ENCODE data around the gene LAGE3. TPM values are rescaled to one million over a fixed set of nuclear protein-coding genes. Genes with fewer than 3 reads are reported as not detected.

Gene LAGE3
- total and polyA plus RNA-seq, 2 experiments from 2014 or later, result 71.2 to 71.4 TPM

- Histone ChIP-seq H3K4me1 (ENCODE audit: low read depth) (no peaks in the 10 kb centered on the region), H3K27me3 (no peaks in the 10 kb centered on the region), H3K36me3 (no peaks in the 10 kb centered on the region), H3K27ac (no peak overlapping the region), H3K4me3 (no peak overlapping the region), H3K9me3 (ENCODE audit: low read depth) (no peaks in the 10 kb centered on the region)
- TF ChIP-seq CTCF (IDR thresholded peaks at IDR 0.05; ENCODE audit: low read depth, low read length), result no peak
- no peak for DNase-seq (ENCODE audit: low read depth in 1 of 2, low spot score in 1 of 2)
Measured at GRCh38 chrX:154495472-154495922, 16.4 kb upstream of the LAGE3 start.

GRCh38 chrX:154494715-154495114 is 15.6 kb upstream of the LAGE3 start:
- Histone ChIP-seq H3K9me3 (ENCODE audit: low read depth) (no peaks in the 10 kb centered on the region), H3K27ac (no peak overlapping the region), H3K27me3 (no peaks in the 10 kb centered on the region), H3K36me3 (no peaks in the 10 kb centered on the region), H3K4me3 (no peak overlapping the region), H3K4me1 (ENCODE audit: low read depth) (no peaks in the 10 kb centered on the region)
- DNase-seq (ENCODE audit: low read depth in 1 of 2, low spot score in 1 of 2), result no peak
- TF ChIP-seq CTCF (IDR thresholded peaks at IDR 0.05; ENCODE audit: low read depth, low read length), result no peak

- peak; percentile 91 to 95 for DNase-seq (ENCODE audit: low read depth in 1 of 2, low spot score in 1 of 2)
- peak within 1 kb of the TSS; percentile 96 for H3K27ac ChIP-seq
- no peaks in the 10 kb centered on the region for H3K27me3 ChIP-seq
- H3K4me3 ChIP-seq, result peak within 1 kb of the TSS; percentile 55
- TF ChIP-seq CTCF (IDR thresholded peaks at IDR 0.05; ENCODE audit: low read depth, low read length), result no peak
- no peaks in the 10 kb centered on the region for H3K36me3 ChIP-seq
- peaks cover 2% of the 10 kb centered on the region for H3K4me1 ChIP-seq (ENCODE audit: low read depth)
- H3K9me3 ChIP-seq (ENCODE audit: low read depth), result no peaks in the 10 kb centered on the region
Measured at GRCh38 chrX:154490414-154491083, 11.5 kb upstream of the LAGE3 start, which contains the start of gene SLC10A3. Gene SLC10A3, minus strand, starts transcription at chrX:154490629. Its CDS starts 1,689 bp downstream, at chrX:154488940.

GRCh38 chrX:154490021-154490413 is 10.9 kb upstream of the LAGE3 start:
- H3K27me3 ChIP-seq, result no peaks in the 10 kb centered on the region
- TF ChIP-seq CTCF (IDR thresholded peaks at IDR 0.05; ENCODE audit: low read depth, low read length), result no peak
- no peaks in the 10 kb centered on the region for H3K9me3 ChIP-seq (ENCODE audit: low read depth)
- no peaks in the 10 kb centered on the region for H3K36me3 ChIP-seq
- DNase-seq (ENCODE audit: low read depth in 1 of 2, low spot score in 1 of 2), result peak in 1 of 2 donors; percentile 61
- peaks cover 2% of the 10 kb centered on the region for H3K4me1 ChIP-seq (ENCODE audit: low read depth)
- peak overlapping the region; percentile 55 for H3K4me3 ChIP-seq
- peak overlapping the region; percentile 91 for H3K27ac ChIP-seq

GRCh38 chrX:154489182-154489581 is 10.1 kb upstream of the LAGE3 start:
- H3K4me3 ChIP-seq, result no peak overlapping the region
- no peak overlapping the region for H3K27ac ChIP-seq
- TF ChIP-seq CTCF (IDR thresholded peaks at IDR 0.05; ENCODE audit: low read depth, low read length), result no peak

More at GRCh38 chrX:154489182-154489581, 10.1 kb upstream of the LAGE3 start:
- H3K36me3 ChIP-seq, result no peaks in the 10 kb centered on the region
- no peaks in the 10 kb centered on the region for H3K9me3 ChIP-seq (ENCODE audit: low read depth)
- peaks cover 2% of the 10 kb centered on the region for H3K4me1 ChIP-seq (ENCODE audit: low read depth)
- no peaks in the 10 kb centered on the region for H3K27me3 ChIP-seq
- no peak for DNase-seq (ENCODE audit: low read depth in 1 of 2, low spot score in 1 of 2)

Measured in cardiac muscle cell (in vitro differentiated cells and primary cell).